Fibroblast of lung (primary cell): ENCODE results near the gene ARHGAP10. TPM values are rescaled to one million over a fixed set of nuclear protein-coding genes. Genes with fewer than 3 reads are reported as not detected.

Experiments
- DNase-seq, 2 donors: peaks; one replicate each; pipeline versions ENCODE4 v3.0.0 to v3.0.0-alpha.2; 2010; ENCODE audit warnings: low read depth in 2 of 2
- H2AFZ ChIP-seq: 2 replicates; pipeline ENCODE4 v1.5.1; 2012; ENCODE audit warnings: low read length, control low read depth, inconsistent platforms
- H3K27ac ChIP-seq: 2 replicates; pipeline ENCODE4 v1.5.1; 2011; ENCODE audit warnings: low read length, control low read depth; ENCODE audit not compliant: insufficient read depth
- H3K27me3 ChIP-seq: 2 replicates; pipeline ENCODE4 v1.5.1; 2011; ENCODE audit warnings: mild to moderate bottlenecking, low read length; ENCODE audit not compliant: control insufficient read depth, insufficient read depth
- H3K36me3 ChIP-seq: 2 replicates; pipeline ENCODE4 v1.5.1; 2011; ENCODE audit warnings: low read length; ENCODE audit not compliant: control insufficient read depth, insufficient read depth
- H3K4me1 ChIP-seq: 2 replicates; pipeline ENCODE4 v1.5.1; 2011; ENCODE audit warnings: low read length; ENCODE audit not compliant: control insufficient read depth, insufficient read depth; ENCODE audit errors: extremely low read depth
- H3K4me2 ChIP-seq: 2 replicates; pipeline ENCODE4 v1.5.1; 2011; ENCODE audit warnings: low read length, control low read depth; ENCODE audit not compliant: insufficient read depth; ENCODE audit errors: extremely low read depth
- H3K4me3 ChIP-seq, 4 experiments: fragments of 200-600 bp in 1 of 4; sonication (generic) in 1 of 4; replicated peaks in 1 of 4; 2 replicates each; pipeline ENCODE4 v1.5.1; 2011 to 2016; ENCODE audit warnings: low read length in 4 of 4, low read depth in 3 of 4, mild to moderate bottlenecking in 3 of 4, control low read depth in 2 of 4, inconsistent platforms in 1 of 4, mixed read lengths in 1 of 4; ENCODE audit not compliant: insufficient read depth in 1 of 4; ENCODE audit errors: control extremely low read depth in 1 of 4
- H3K79me2 ChIP-seq: 2 replicates; pipeline ENCODE4 v1.5.1; 2012; ENCODE audit warnings: mild to moderate bottlenecking, low read length, inconsistent platforms; ENCODE audit not compliant: control insufficient read depth, insufficient read depth
- H3K9ac ChIP-seq: 2 replicates; pipeline ENCODE4 v1.5.1; 2011; ENCODE audit warnings: mild to moderate bottlenecking, low read length, control low read depth; ENCODE audit not compliant: insufficient read depth
- H3K9me3 ChIP-seq: 2 replicates; pipeline ENCODE4 v1.5.1; 2012; ENCODE audit warnings: low read depth, low read length; ENCODE audit not compliant: control insufficient read depth, insufficient read depth
- H4K20me1 ChIP-seq: 2 replicates; pipeline ENCODE4 v1.5.1; 2011; ENCODE audit warnings: low read length; ENCODE audit not compliant: control insufficient read depth, insufficient read depth; ENCODE audit errors: extremely low read depth
- CTCF ChIP-seq, 2 donors: IDR thresholded peaks in 1 of 2; conservative IDR thresholded peaks in 1 of 2; 1 replicate in 1 of 2; 2 replicates in 1 of 2; pipeline ENCODE4 v1.5.1; 2011 to 2012; ENCODE audit warnings: low read length in 2 of 2, control low read depth in 1 of 2, inconsistent platforms in 1 of 2, low read depth in 1 of 2, mild to moderate bottlenecking in 1 of 2
- EZH2 ChIP-seq: IDR thresholded peaks from 2 replicates; pipeline ENCODE4 v1.5.1; 2012; ENCODE audit warnings: low read length, control low read depth, mild to moderate bottlenecking; ENCODE audit errors: missing control alignments
- polyA plus RNA-seq, 2 donors: library from polyadenylated mRNA; depleted of rRNA in 1 of 2; stranded (reverse) in 1 of 2; unstranded in 1 of 2; fragments of >200 nt; gene quantifications; 2 replicates each; pipeline ENCODE4 v1.2.1, GENCODE V29; 2011 to 2012; ENCODE audit warnings: missing spikeins in 1 of 2
- total RNA-seq: library from RNA; depleted of rRNA; stranded (reverse); fragments of >200 nt; gene quantifications from 2 replicates; pipeline ENCODE4 v1.2.1, GENCODE V29; 2014

ARHGAP10 gene
- total and polyA plus RNA-seq, 2 donors (not counting 1 experiment from before 2014, with no cell fraction given), result 21.6 to 35.8 TPM

DNA sequence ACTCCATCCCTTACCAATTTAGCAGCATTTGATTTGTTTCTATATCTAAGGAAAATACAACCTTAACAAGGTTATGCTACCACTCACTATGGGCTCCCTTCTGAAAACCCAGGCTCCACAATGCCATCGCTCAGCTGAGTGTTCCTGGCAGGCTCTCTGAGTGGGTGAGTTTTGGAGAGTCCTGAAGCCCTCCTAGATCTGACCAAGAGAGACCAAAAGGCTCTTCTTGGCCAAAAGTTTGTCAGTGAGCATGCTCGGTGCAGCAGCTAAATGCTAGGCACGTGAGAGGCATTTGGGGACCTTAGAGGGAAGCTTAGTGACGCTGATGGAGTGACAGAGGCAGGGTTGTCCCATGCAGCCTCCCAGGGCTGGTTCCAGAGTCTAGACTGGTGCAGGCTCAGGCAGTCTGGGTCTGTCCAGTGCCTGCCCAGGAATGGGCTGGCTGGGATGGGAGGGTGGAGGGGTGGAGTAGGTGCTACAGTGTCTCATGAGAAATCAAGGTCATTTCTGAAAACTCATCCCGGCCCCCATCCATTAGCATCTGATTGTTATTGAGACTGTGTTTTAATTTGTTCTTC lies 363.5 kb downstream of the ARHGAP10 start:
- Histone ChIP-seq H2AFZ (no peak overlapping the region), H3K4me2 (no peak overlapping the region), H3K36me3 (no peaks in the 10 kb centered on the region), H4K20me1 (no peaks in the 10 kb centered on the region), H3K79me2 (no peaks in the 10 kb centered on the region), H3K27ac (no peak overlapping the region), H3K4me3 (no peak overlapping the region), H3K27me3 (no peaks in the 10 kb centered on the region), H3K4me1 (no peaks in the 10 kb centered on the region), H3K9me3 (no peaks in the 10 kb centered on the region), H3K9ac (no peak overlapping the region)
- no peak for TF ChIP-seq CTCF (conservative IDR thresholded peaks at IDR 0.05 in 1 of 2, IDR thresholded peaks at IDR 0.05 in 1 of 2; ENCODE audit: low read depth in 1 of 2, low read length in 2 of 2)
- TF ChIP-seq EZH2, result no peak
- DNase-seq, result no peak

- Histone ChIP-seq H3K27me3 (no peaks in the 10 kb centered on the region), H2AFZ (no peak overlapping the region), H4K20me1 (no peaks in the 10 kb centered on the region), H3K4me1 (no peaks in the 10 kb centered on the region), H3K36me3 (no peaks in the 10 kb centered on the region), H3K9ac (no peak overlapping the region), H3K4me3 (no peak overlapping the region), H3K27ac (no peak overlapping the region), H3K79me2 (no peaks in the 10 kb centered on the region), H3K9me3 (no peaks in the 10 kb centered on the region), H3K4me2 (no peak overlapping the region)
- no peak for DNase-seq
- TF ChIP-seq EZH2 (no peak), CTCF (conservative IDR thresholded peaks at IDR 0.05 in 1 of 2, IDR thresholded peaks at IDR 0.05 in 1 of 2; ENCODE audit: low read depth in 1 of 2, low read length in 2 of 2) (no peak)
Observed at GRCh38 chr4:148097801-148098200, 365.9 kb downstream of the ARHGAP10 start.

DNA sequence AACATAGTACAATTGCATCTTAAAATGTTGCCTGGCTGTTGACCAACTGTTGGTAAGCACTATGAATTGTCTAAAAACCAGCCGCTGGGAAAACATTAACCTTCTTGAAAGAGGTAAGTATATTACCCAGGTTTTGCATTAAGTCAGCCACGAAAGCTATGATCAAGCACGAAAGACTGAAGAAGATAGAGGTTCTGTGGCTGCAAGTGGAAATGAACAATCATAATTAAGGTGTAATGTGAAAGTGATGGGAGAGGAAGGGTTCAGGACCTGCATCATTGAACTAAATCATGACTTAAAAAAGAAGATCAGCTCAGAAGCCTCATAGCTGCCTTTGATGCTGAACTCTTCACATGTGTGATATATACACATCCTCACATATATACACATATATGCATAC lies 369.3 kb downstream of the ARHGAP10 start:
- Histone ChIP-seq H3K9me3 (no peaks in the 10 kb centered on the region), H3K4me3 (no peak overlapping the region)
- TF ChIP-seq CTCF (conservative IDR thresholded peaks at IDR 0.05 in 1 of 2, IDR thresholded peaks at IDR 0.05 in 1 of 2; ENCODE audit: low read depth in 1 of 2, low read length in 2 of 2), result no peak
- TF ChIP-seq EZH2, result no peak

More for the DNA sequence above, 369.3 kb downstream of the ARHGAP10 start:
- no peaks in the 10 kb centered on the region for H3K79me2 ChIP-seq
- H3K27ac ChIP-seq, result no peak overlapping the region
- DNase-seq, result no peak
- no peaks in the 10 kb centered on the region for H3K27me3 ChIP-seq
- H3K9ac ChIP-seq, result no peak overlapping the region
- no peaks in the 10 kb centered on the region for H3K4me1 ChIP-seq
- no peak overlapping the region for H3K4me2 ChIP-seq
- H2AFZ ChIP-seq, result no peak overlapping the region
- no peaks in the 10 kb centered on the region for H3K36me3 ChIP-seq
- no peaks in the 10 kb centered on the region for H4K20me1 ChIP-seq
